ENCODE results near the gene PPIL6. TPM values are rescaled to one million over a fixed set of nuclear protein-coding genes. Genes with fewer than 3 reads are reported as not detected.

The PPIL6 gene
- total RNA-seq, 2 experiments from 2014 or later, result 0.84 to 1.3 TPM

- no peaks in the 10 kb centered on the region for H3K27me3 ChIP-seq (ENCODE audit: control insufficient read depth in 1 of 2, insufficient read depth in 2 of 2, low read length in 2 of 2)
- Mint-ChIP-seq H3K9me3 (no peaks in the 10 kb centered on the region), H3K27me3 (no peaks in the 10 kb centered on the region), H3K27ac (no peak overlapping the region), H3K4me1 (ENCODE audit: low read depth) (peaks cover 14% of the 10 kb centered on the region), H3K36me3 (ENCODE audit: low read depth) (peaks cover 6% of the 10 kb centered on the region), H3K4me3 (no peak overlapping the region)
- H3K4me3 ChIP-seq (ENCODE audit: low read length), result no peak overlapping the region
- no peak overlapping the region for H3K27ac ChIP-seq (ENCODE audit: low read depth in 1 of 2, low read length in 2 of 2)
- no peak for ATAC-seq (ENCODE audit: poor library complexity)
- TF ChIP-seq, protein P1, sequence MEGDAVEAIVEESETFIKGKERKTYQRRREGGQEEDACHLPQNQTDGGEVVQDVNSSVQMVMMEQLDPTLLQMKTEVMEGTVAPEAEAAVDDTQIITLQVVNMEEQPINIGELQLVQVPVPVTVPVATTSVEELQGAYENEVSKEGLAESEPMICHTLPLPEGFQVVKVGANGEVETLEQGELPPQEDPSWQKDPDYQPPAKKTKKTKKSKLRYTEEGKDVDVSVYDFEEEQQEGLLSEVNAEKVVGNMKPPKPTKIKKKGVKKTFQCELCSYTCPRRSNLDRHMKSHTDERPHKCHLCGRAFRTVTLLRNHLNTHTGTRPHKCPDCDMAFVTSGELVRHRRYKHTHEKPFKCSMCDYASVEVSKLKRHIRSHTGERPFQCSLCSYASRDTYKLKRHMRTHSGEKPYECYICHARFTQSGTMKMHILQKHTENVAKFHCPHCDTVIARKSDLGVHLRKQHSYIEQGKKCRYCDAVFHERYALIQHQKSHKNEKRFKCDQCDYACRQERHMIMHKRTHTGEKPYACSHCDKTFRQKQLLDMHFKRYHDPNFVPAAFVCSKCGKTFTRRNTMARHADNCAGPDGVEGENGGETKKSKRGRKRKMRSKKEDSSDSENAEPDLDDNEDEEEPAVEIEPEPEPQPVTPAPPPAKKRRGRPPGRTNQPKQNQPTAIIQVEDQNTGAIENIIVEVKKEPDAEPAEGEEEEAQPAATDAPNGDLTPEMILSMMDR (IDR thresholded peaks at IDR 0.05), result no peak
- ChIA-PET POLR2A (no interaction called here), CTCF (no interaction called here)
- intact Hi-C loops (cut with DNase I, micrococcal nuclease), result no loop called here
- no peaks in the 10 kb centered on the region for H3K36me3 ChIP-seq (ENCODE audit: insufficient read depth, low read length)
- no peaks in the 10 kb centered on the region for H3K9me3 ChIP-seq (ENCODE audit: control insufficient read depth in 1 of 2, insufficient read depth in 1 of 2, low read length in 2 of 2)
- H3K4me1 ChIP-seq (ENCODE audit: insufficient read depth, low read length), result no peaks in the 10 kb centered on the region
- no peak for DNase-seq
These were observed 92.2 kb downstream of the PPIL6 start for GRCh38 chr6:109348226-109348625.

DNA sequence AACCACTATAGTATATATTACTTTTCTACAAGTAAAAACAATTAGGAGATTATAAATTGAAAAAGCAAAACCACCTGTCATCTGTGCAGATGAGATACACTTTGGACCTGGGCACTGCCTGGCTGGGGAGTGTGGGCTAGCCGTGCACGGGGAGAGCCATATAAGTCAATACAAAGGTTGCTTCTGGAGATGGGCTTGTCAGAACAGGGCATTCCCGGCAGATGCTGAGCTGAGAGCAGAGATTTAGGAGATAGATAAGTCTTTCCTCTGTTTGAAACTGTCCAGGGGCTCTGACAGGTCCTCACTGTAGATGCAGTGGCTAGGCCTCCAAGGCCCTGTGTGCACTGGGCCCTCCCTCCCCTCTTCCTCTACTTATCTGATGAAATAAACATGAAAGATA lies 92.6 kb downstream of the PPIL6 start:
- no peaks in the 10 kb centered on the region for H3K4me1 ChIP-seq (ENCODE audit: insufficient read depth, low read length)
- ATAC-seq (ENCODE audit: poor library complexity) (no peak), DNase-seq (no peak)
- H3K4me3 ChIP-seq (ENCODE audit: low read length), result no peak overlapping the region
- Mint-ChIP-seq H3K4me1 (ENCODE audit: low read depth) (peaks cover 9% of the 10 kb centered on the region), H3K27ac (no peak overlapping the region), H3K27me3 (no peaks in the 10 kb centered on the region), H3K36me3 (ENCODE audit: low read depth) (peaks cover 2% of the 10 kb centered on the region), H3K9me3 (no peaks in the 10 kb centered on the region), H3K4me3 (no peak overlapping the region)
- POLR2A ChIA-PET, result no interaction called here
- TF ChIP-seq, protein P1 (IDR thresholded peaks at IDR 0.05), result no peak
- intact Hi-C loops (cut with DNase I, micrococcal nuclease), result no loop called here
- no peak overlapping the region for H3K27ac ChIP-seq (ENCODE audit: low read depth in 1 of 2, low read length in 2 of 2)
- H3K9me3 ChIP-seq (ENCODE audit: control insufficient read depth in 1 of 2, insufficient read depth in 1 of 2, low read length in 2 of 2), result no peaks in the 10 kb centered on the region
- CTCF ChIA-PET, result no interaction called here
- H3K36me3 ChIP-seq (ENCODE audit: insufficient read depth, low read length), result no peaks in the 10 kb centered on the region
- no peaks in the 10 kb centered on the region for H3K27me3 ChIP-seq (ENCODE audit: control insufficient read depth in 1 of 2, insufficient read depth in 2 of 2, low read length in 2 of 2)

DNA sequence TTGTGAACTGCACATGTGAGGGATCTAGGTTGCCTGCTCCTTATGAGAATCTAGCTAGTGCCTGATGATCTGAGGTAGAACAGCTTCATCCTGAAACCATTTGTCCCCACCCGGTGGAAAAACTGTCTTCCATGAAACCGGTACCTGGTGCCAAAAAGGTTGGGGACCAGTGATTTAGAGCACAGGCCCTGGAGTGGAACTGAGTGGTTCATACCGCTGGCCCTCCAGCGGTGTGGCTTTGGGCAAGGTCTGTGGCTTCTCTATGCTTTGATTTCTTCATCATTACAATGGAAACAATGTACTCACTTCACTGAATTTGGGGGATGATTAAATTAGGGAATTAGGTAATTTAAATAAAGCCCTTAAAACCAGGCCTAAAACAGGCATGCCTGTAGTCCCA lies 94.4 kb downstream of the PPIL6 start:
- Histone ChIP-seq H3K4me1 (ENCODE audit: insufficient read depth, low read length) (no peaks in the 10 kb centered on the region), H3K36me3 (ENCODE audit: insufficient read depth, low read length) (no peaks in the 10 kb centered on the region), H3K27me3 (ENCODE audit: control insufficient read depth in 1 of 2, insufficient read depth in 2 of 2, low read length in 2 of 2) (no peaks in the 10 kb centered on the region), H3K4me3 (ENCODE audit: low read length) (no peak overlapping the region), H3K27ac (ENCODE audit: low read depth in 1 of 2, low read length in 2 of 2) (no peak overlapping the region), H3K9me3 (ENCODE audit: control insufficient read depth in 1 of 2, insufficient read depth in 1 of 2, low read length in 2 of 2) (no peaks in the 10 kb centered on the region)
- intact Hi-C loops (cut with DNase I, micrococcal nuclease), result no loop called here
- no peak for ATAC-seq (ENCODE audit: poor library complexity)
- H3K36me3 Mint-ChIP-seq (ENCODE audit: low read depth), result no peaks in the 10 kb centered on the region
- no peaks in the 10 kb centered on the region for H3K9me3 Mint-ChIP-seq
- H3K4me3 Mint-ChIP-seq, result no peak overlapping the region
- H3K27me3 Mint-ChIP-seq, result no peaks in the 10 kb centered on the region
- no peak overlapping the region for H3K27ac Mint-ChIP-seq
- TF ChIP-seq, protein P1 (IDR thresholded peaks at IDR 0.05), result no peak
- DNase-seq, result no peak
- CTCF ChIA-PET, result interaction anchor here (0.6 kb wide), 1 partner anchor 1469 kb away, joined by 3 read pairs; no protein-coding TSS in a partner anchor
- no peaks in the 10 kb centered on the region for H3K4me1 Mint-ChIP-seq (ENCODE audit: low read depth)
- POLR2A ChIA-PET, result no interaction called here

Measured in CD4-positive, alpha-beta T cell (primary cell).